Stimulated activated CD8-positive, alpha-beta memory T cell treated with anti-CD3 and anti-CD28 coated beads, Interleukin-7, amount 100 ng/mL, for 48 hours (primary cell): Measurements from ENCODE around the gene RTP3.
A peak's percentile ranks its signal among the peaks of the same experiment; 100 is the strongest.

Experiments
- DNase-seq, 2 donors: peaks; one replicate each; pipeline ENCODE4 v3.0.0-alpha.2; 2020; ENCODE audit warnings: low read depth in 1 of 2; ENCODE audit errors: extremely low read depth in 1 of 2

RTP3 gene

GRCh38 chr3:46468753-46469600 is 28.8 kb upstream of the RTP3 start:
- no peak for DNase-seq

- no peak for DNase-seq
Observed at GRCh38 chr3:46469680-46470357, 28.0 kb upstream of the RTP3 start.

- no peak for DNase-seq
Observed at GRCh38 chr3:46470831-46471230, 26.9 kb upstream of the RTP3 start.

GRCh38 chr3:46471371-46471914 is 26.3 kb upstream of the RTP3 start:
- no peak for DNase-seq

GRCh38 chr3:46472736-46473135 is 25.0 kb upstream of the RTP3 start:
- no peak for DNase-seq

- no peak for DNase-seq
Observed at GRCh38 chr3:46477145-46477544, 20.6 kb upstream of the RTP3 start.

GRCh38 chr3:46477756-46478155 is 20.0 kb upstream of the RTP3 start:
- DNase-seq = no peak

GRCh38 chr3:46478341-46478740 is 19.4 kb upstream of the RTP3 start:
- no peak for DNase-seq

- DNase-seq = no peak
Observed at GRCh38 chr3:46479021-46479420, 18.8 kb upstream of the RTP3 start.

- no peak for DNase-seq
Observed at GRCh38 chr3:46479696-46480095, 18.1 kb upstream of the RTP3 start.

GRCh38 chr3:46480491-46481195 is 17.1 kb upstream of the RTP3 start:
- DNase-seq = no peak

- no peak for DNase-seq
Observed at GRCh38 chr3:46481636-46482035, 16.1 kb upstream of the RTP3 start.

GRCh38 chr3:46482632-46483350 is 15.0 kb upstream of the RTP3 start:
- DNase-seq = no peak

GRCh38 chr3:46483825-46484224 is 14.0 kb upstream of the RTP3 start:
- DNase-seq = no peak

- no peak for DNase-seq
Observed at GRCh38 chr3:46484388-46484787, 13.4 kb upstream of the RTP3 start.

GRCh38 chr3:46484911-46485778 is 12.6 kb upstream of the RTP3 start:
- DNase-seq = no peak

- no peak for DNase-seq
Observed at GRCh38 chr3:46485779-46486175, 12.0 kb upstream of the RTP3 start.

- DNase-seq = peak; percentile 75 to 91
Observed at GRCh38 chr3:46488735-46489361, 8.9 kb upstream of the RTP3 start.

- no peak for DNase-seq
Observed at GRCh38 chr3:46489381-46489780, 8.4 kb upstream of the RTP3 start.
